GM23248 (cell line): Measurements from ENCODE around the gene METTL4.

ENCODE experiments used
- EZH2 ChIP-seq: fragments of 200-600 bp; sonication (generic); IDR thresholded peaks from 2 replicates; pipeline ENCODE4 v1.6.1; 2018; ENCODE audit warnings: antibody characterized with exemption, mild to moderate bottlenecking; ENCODE audit not compliant: insufficient read depth, poor library complexity, severe bottlenecking
- EZH2phosphoT487 ChIP-seq: fragments of 200-600 bp; sonication (generic); IDR thresholded peaks from 2 replicates; pipeline ENCODE4 v1.6.1; 2018; ENCODE audit warnings: antibody characterized with exemption, moderate library complexity, mild to moderate bottlenecking, low read depth; ENCODE audit not compliant: insufficient read depth

DNA sequence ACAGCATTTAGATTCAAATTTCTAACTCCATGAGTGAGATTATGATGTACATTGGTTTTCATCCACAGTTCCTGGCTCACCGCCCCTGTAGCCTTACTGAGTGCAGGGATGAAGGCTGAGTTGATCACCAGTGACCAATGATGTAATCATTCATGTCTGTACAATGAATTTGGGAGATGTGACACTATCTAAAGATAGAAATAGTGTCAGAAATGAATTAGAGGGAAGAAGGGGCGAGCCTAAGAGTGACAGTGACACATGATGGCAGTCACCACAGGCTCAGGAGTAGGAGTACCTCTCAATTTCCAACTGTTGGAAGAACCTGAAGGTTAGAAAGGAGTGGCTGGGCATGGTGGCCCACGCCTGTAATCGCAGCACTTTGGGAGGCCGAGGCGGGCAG, 3.2 kb downstream of the METTL4 start:
- TF ChIP-seq EZH2phosphoT487 (no peak), EZH2 (no peak)
